Large intestine (tissue), 3 donors: Measurements from ENCODE around the gene ISYNA1. TPM values are rescaled to one million over a fixed set of nuclear protein-coding genes. Genes with fewer than 3 reads are reported as not detected.

ENCODE experiments used
- DNase-seq, 2 donors: peaks; one replicate each; pipeline versions ENCODE4 v3.0.0 to v3.0.0-alpha.2; 2013
- H3K27ac ChIP-seq: one replicate; pipeline ENCODE4 v1.5.1; 2013; ENCODE audit warnings: low read length
- H3K27me3 ChIP-seq: 2 replicates; pipeline ENCODE4 v1.6.1; 2013; ENCODE audit warnings: low read length; ENCODE audit not compliant: control insufficient read depth, insufficient read depth
- H3K36me3 ChIP-seq: 2 replicates; pipeline ENCODE4 v1.6.1; 2013; ENCODE audit warnings: low read length; ENCODE audit not compliant: control insufficient read depth, insufficient read depth
- H3K4me1 ChIP-seq: one replicate; pipeline ENCODE4 v1.6.1; 2013; ENCODE audit warnings: low read length; ENCODE audit not compliant: control insufficient read depth, insufficient read depth
- H3K4me3 ChIP-seq: one replicate; pipeline ENCODE4 v1.5.1; 2013; ENCODE audit warnings: low read length
- H3K9me3 ChIP-seq: one replicate; pipeline ENCODE4 v1.6.1; 2013; ENCODE audit warnings: mild to moderate bottlenecking, low read depth, low read length, moderate library complexity; ENCODE audit not compliant: control insufficient read depth
- WGBS: methylation state at CpG from one replicate; pipeline ENCODE4 v1.1.5; 2013; ENCODE audit warnings: low lambda C conversion rate; ENCODE audit not compliant: insufficient coverage; 5-methylcytosine and 5-hydroxymethylcytosine counted together
- polyA plus RNA-seq: library from polyadenylated mRNA; unstranded; fragments of 120-200 nt; gene quantifications from one replicate; pipeline ENCODE4 v1.2.1, GENCODE V29; 2013

ISYNA1 gene
- polyA plus RNA-seq, 1 donor = 64.4 TPM

DNA sequence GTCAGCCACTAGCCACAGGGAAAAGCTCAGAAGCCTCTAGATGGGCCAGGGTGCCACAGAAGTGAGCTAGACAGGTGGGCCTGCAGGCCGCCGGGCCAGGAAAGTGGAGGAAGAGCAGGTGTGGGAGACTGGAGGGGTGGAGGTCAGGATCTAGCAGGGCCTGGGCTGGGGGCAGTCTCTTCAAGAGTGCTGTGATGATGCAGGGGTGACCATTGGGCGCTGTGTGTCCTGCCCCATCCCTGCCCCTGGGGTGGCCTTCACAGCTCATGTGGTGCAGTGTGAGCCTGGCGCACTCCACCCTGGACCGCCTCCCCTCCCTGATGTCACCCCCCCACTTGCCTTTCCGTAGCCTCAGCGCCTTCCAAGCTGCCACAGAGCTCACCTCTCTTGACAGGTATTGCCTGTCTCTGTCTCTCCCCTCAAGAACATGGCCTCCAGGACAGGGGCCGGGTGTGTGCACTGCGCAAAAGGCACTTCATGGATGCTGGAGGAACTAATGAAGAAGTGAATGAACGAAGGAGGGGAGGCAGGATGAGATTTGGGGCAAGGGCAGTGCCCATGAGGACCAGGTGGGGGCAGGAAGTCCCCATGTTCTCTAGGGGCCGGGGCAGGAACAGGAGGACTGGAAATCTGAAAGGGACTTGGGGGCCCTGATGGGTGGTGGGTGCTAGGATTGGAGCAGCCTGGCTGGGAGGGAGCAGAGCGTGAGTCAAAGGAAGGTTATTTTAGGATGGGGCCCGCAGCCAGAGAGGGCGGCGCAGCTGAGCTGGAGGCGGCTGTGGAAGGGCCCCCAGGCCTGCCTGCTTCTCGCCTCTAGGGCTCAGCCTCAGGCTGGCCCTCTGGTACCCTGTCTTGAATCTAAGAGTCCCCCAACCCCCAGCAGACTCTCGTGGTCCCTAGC, 12.2 kb downstream of the ISYNA1 start:
- DNase-seq = no peak
- no peak overlapping the region for H3K27ac ChIP-seq

GRCh38 chr19:18424890-18425514, 12.9 kb downstream of the ISYNA1 start:
- Histone ChIP-seq H3K27ac (no peak overlapping the region), H3K27me3 (no peaks in the 10 kb centered on the region), H3K9me3 (no peaks in the 10 kb centered on the region), H3K4me1 (peaks cover 51% of the 10 kb centered on the region), H3K4me3 (no peak overlapping the region), H3K36me3 (peaks cover 14% of the 10 kb centered on the region)
- WGBS = no CpG with 5 or more reads among the region's 17 CpGs
- DNase-seq = no peak

More for the DNA sequence above, 12.2 kb downstream of the ISYNA1 start:
- no peaks in the 10 kb centered on the region for H3K9me3 ChIP-seq
- peaks cover 50% of the 10 kb centered on the region for H3K4me1 ChIP-seq
- WGBS = no CpG with 5 or more reads among the region's 18 CpGs
- no peaks in the 10 kb centered on the region for H3K27me3 ChIP-seq
- peaks cover 16% of the 10 kb centered on the region for H3K36me3 ChIP-seq
- H3K4me3 ChIP-seq = no peak overlapping the region

GRCh38 chr19:18424122-18424889, 13.6 kb downstream of the ISYNA1 start:
- no CpG with 5 or more reads among the region's 22 CpGs for WGBS
- H3K36me3 ChIP-seq = peaks cover 14% of the 10 kb centered on the region

DNA sequence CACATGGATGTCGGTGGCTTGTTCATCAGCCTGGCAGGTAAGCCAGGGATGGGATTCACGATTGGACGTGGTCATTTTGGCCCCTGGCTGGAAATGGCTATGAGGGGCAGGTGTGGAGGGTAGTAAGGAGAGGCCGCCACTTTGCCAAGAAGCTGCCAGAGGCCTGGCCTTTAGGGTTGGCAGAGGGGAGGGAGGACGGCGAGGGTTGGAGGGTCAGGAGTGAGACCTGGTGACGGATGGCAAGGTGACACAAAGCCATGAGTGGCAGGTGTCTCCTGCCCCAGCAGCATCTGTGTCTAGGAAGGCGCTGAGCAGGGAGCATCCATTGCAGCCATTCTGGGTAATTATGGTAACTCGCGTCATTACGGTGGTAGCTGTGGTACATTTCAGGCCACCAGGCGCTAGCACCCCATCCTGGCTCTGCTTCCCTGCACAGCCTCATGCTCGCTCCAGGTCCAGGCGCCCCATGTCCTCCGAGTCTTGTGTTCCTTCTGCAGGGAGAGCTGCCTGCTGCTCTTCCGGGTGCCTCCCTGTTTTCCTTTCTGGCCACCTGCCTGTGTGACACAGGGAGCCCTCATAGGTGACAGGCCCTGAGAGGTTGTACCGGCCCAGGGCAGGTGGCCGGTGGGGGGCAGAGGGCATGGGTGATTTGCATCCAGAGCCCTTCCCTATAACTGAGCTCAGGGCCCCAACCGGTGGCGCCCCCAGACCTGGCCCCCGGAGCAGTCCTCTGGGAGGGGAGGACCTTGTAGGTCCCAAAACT, 14.5 kb downstream of the ISYNA1 start:
- H3K27me3 ChIP-seq = no peaks in the 10 kb centered on the region
- H3K4me1 ChIP-seq = peaks cover 41% of the 10 kb centered on the region
- no peak overlapping the region for H3K4me3 ChIP-seq
- DNase-seq = no peak
- no peak overlapping the region for H3K27ac ChIP-seq
- peaks cover 11% of the 10 kb centered on the region for H3K36me3 ChIP-seq
- WGBS = 100% methylated on average over 1 of the region's 21 CpGs
- H3K9me3 ChIP-seq = no peaks in the 10 kb centered on the region

More at GRCh38 chr19:18424122-18424889, 13.6 kb downstream of the ISYNA1 start:
- Histone ChIP-seq H3K9me3 (no peaks in the 10 kb centered on the region), H3K27ac (no peak overlapping the region), H3K4me3 (no peak overlapping the region), H3K27me3 (no peaks in the 10 kb centered on the region), H3K4me1 (peaks cover 44% of the 10 kb centered on the region)
- DNase-seq = no peak

- H3K27ac ChIP-seq = no peak overlapping the region
- no peak for DNase-seq
- H3K27me3 ChIP-seq = no peaks in the 10 kb centered on the region
- peaks cover 49% of the 10 kb centered on the region for H3K4me1 ChIP-seq
- no peaks in the 10 kb centered on the region for H3K9me3 ChIP-seq
- WGBS = no CpG with 5 or more reads among the region's 14 CpGs
- no peak overlapping the region for H3K4me3 ChIP-seq
- H3K36me3 ChIP-seq = peaks cover 8% of the 10 kb centered on the region
Measured at GRCh38 chr19:18422530-18423191, 15.3 kb downstream of the ISYNA1 start.

- H3K4me3 ChIP-seq = peak overlapping the region; percentile 77
- peaks cover 3% of the 10 kb centered on the region for H3K36me3 ChIP-seq
- no CpG with 5 or more reads among the region's 12 CpGs for WGBS
- H3K27ac ChIP-seq = peak overlapping the region; percentile 95
- H3K9me3 ChIP-seq = no peaks in the 10 kb centered on the region
- H3K27me3 ChIP-seq = no peaks in the 10 kb centered on the region
- H3K4me1 ChIP-seq = peaks cover 57% of the 10 kb centered on the region
- DNase-seq = no peak
Measured at GRCh38 chr19:18421371-18421959, 16.5 kb downstream of the ISYNA1 start.

GRCh38 chr19:18420930-18421329, 17.0 kb downstream of the ISYNA1 start:
- peaks cover 61% of the 10 kb centered on the region for H3K4me1 ChIP-seq
- no peaks in the 10 kb centered on the region for H3K27me3 ChIP-seq
- H3K36me3 ChIP-seq = peaks cover 3% of the 10 kb centered on the region
- no CpG with 5 or more reads among the region's 2 CpGs for WGBS
- peak overlapping the region; percentile 95 for H3K27ac ChIP-seq
- no peak for DNase-seq
- no peaks in the 10 kb centered on the region for H3K9me3 ChIP-seq
- peak overlapping the region; percentile 77 for H3K4me3 ChIP-seq

GRCh38 chr19:18419699-18420460, 18.1 kb downstream of the ISYNA1 start:
- DNase-seq = peak; percentile 89 to 95
- Histone ChIP-seq H3K4me3 (peak overlapping the region; percentile 77), H3K9me3 (no peaks in the 10 kb centered on the region), H3K4me1 (peaks cover 71% of the 10 kb centered on the region), H3K27me3 (no peaks in the 10 kb centered on the region), H3K36me3 (peaks cover 3% of the 10 kb centered on the region), H3K27ac (peak overlapping the region; percentile 95)
- no CpG with 5 or more reads among the region's 97 CpGs for WGBS
